IMR-90 (cell line): Measurements from ENCODE around the gene RBFOX2.

Experiments
- BHLHE40 ChIP-seq: fragments of 150-350 bp; IDR thresholded peaks from 2 replicates; pipeline ENCODE4 v1.6.1; 2016; ENCODE audit warnings: mild to moderate bottlenecking, low read depth, low read length
- CEBPB ChIP-seq: IDR thresholded peaks from 2 replicates; pipeline ENCODE4 v1.6.1; 2012; ENCODE audit warnings: low read depth, low read length, improper control_type of control experiment
- CTCF ChIP-seq: conservative IDR thresholded peaks from 2 replicates; pipeline ENCODE4 v1.5.1; 2012; ENCODE audit warnings: mild to moderate bottlenecking, low read depth, low read length, improper control_type of control experiment
- FOS ChIP-seq: fragments of 150-350 bp; IDR thresholded peaks from 2 replicates; pipeline ENCODE4 v1.6.1; 2016; ENCODE audit warnings: low read depth, low read length
- MAFK ChIP-seq: IDR thresholded peaks from 2 replicates; pipeline ENCODE4 v1.6.1; 2012; ENCODE audit warnings: low read depth, low read length, improper control_type of control experiment
- NFE2L2 ChIP-seq: fragments of 150-350 bp; IDR thresholded peaks from 2 replicates; pipeline ENCODE4 v1.6.1; 2016; ENCODE audit warnings: low read depth, mild to moderate bottlenecking, low read length
- POLR2A ChIP-seq: IDR thresholded peaks from 2 replicates; pipeline ENCODE4 v1.6.1; 2012; ENCODE audit warnings: mild to moderate bottlenecking, low read depth, low read length
- RAD21 ChIP-seq: IDR thresholded peaks from 2 replicates; pipeline ENCODE4 v1.6.1; 2012; ENCODE audit warnings: low read length, improper control_type of control experiment
- RCOR1 ChIP-seq: IDR thresholded peaks from 2 replicates; pipeline ENCODE4 v1.6.1; 2012; ENCODE audit warnings: mild to moderate bottlenecking, low read length, improper control_type of control experiment; ENCODE audit not compliant: insufficient replicate concordance
- SMC3 ChIP-seq: fragments of 150-350 bp; IDR thresholded peaks from 2 replicates; pipeline ENCODE4 v1.6.1; 2016; ENCODE audit warnings: low read depth, mild to moderate bottlenecking, antibody characterized with exemption, low read length, moderate library complexity

GRCh38 chr22:35896111-35896705, 132.4 kb downstream of the RBFOX2 start:
- TF ChIP-seq POLR2A = no peak
- no peak for TF ChIP-seq CEBPB
- no peak for TF ChIP-seq RCOR1
- TF ChIP-seq MAFK = no peak
- TF ChIP-seq CTCF = no peak
- no peak for TF ChIP-seq SMC3
- TF ChIP-seq FOS = no peak
- no peak for TF ChIP-seq RAD21
- no peak for TF ChIP-seq NFE2L2
- TF ChIP-seq BHLHE40 = no peak
